ENCODE measurements around the gene THOC2.

GRCh38 chrX:123713841-123714240, 19.0 kb downstream of the THOC2 start:
- no peak for TF ChIP-seq POLR2AphosphoS5 (IDR thresholded peaks at IDR 0.05; ENCODE audit: low read depth, low read length)
- TF ChIP-seq SIN3A (IDR thresholded peaks at IDR 0.05; ENCODE audit: borderline replicate concordance, insufficient read depth, low read length) = no peak
- TF ChIP-seq TAF1 (IDR thresholded peaks at IDR 0.05; ENCODE audit: borderline replicate concordance, insufficient read depth, low read length) = no peak

All from PFSK-1 (cell line).